Testis (tissue), 2 donors: ENCODE measurements around the gene INPP5A.

ENCODE experiments used
- CTCF ChIP-seq, 3 experiments: fragments of 450-650 bp in 2 of 3; fragments of 200-600 bp in 1 of 3; sonication (generic) in 1 of 3; IDR thresholded peaks; one replicate each; pipeline ENCODE4 v1.5.1; 2016 to 2019; ENCODE audit warnings: antibody characterized with exemption in 3 of 3, mild to moderate bottlenecking in 2 of 3, moderate library complexity in 1 of 3
- POLR2A ChIP-seq: fragments of 450-650 bp; IDR thresholded peaks from one replicate; pipeline ENCODE4 v1.6.1; 2017; ENCODE audit warnings: antibody characterized with exemption, mild to moderate bottlenecking, moderate library complexity

GRCh38 chr10:132742837-132743194 lies 205.2 kb downstream of the INPP5A start:
- TF ChIP-seq CTCF (IDR thresholded peaks at IDR 0.05) (no peak), POLR2A (no peak)
